Osteoblast (primary cell): ENCODE measurements around the gene ANKRD24. TPM values are rescaled to one million over a fixed set of nuclear protein-coding genes. Genes with fewer than 3 reads are reported as not detected.
"Not testable (repeated sequence)": the region's sequence is repeated elsewhere in the genome, so short reads cannot be mapped to it uniquely, and the experiment has no call there.

Source experiments
- DNase-seq: peaks from one replicate; pipeline ENCODE4 v3.0.0; 2011; ENCODE audit warnings: low spot score, mixed read lengths; ENCODE audit not compliant: insufficient read length; ENCODE audit errors: missing footprints
- H2AFZ ChIP-seq: 2 replicates; pipeline ENCODE4 v1.6.0; 2011; ENCODE audit warnings: mild to moderate bottlenecking, low read length
- H3K27ac ChIP-seq: 2 replicates; pipeline ENCODE4 v1.5.1; 2011; ENCODE audit warnings: mild to moderate bottlenecking, low read depth, low read length, moderate library complexity
- H3K27me3 ChIP-seq: 2 replicates; pipeline ENCODE4 v1.6.0; 2012; ENCODE audit warnings: mild to moderate bottlenecking, control low read depth, inconsistent platforms, low read length, moderate library complexity; ENCODE audit not compliant: insufficient read depth
- H3K36me3 ChIP-seq: 2 replicates; pipeline ENCODE4 v1.5.1; 2011; ENCODE audit warnings: mild to moderate bottlenecking, low read length, control low read depth, moderate library complexity; ENCODE audit not compliant: insufficient read depth
- H3K4me1 ChIP-seq: 2 replicates; pipeline ENCODE4 v1.5.1; 2011; ENCODE audit warnings: mild to moderate bottlenecking, low read length, control low read depth, moderate library complexity; ENCODE audit not compliant: insufficient read depth
- H3K4me2 ChIP-seq: 2 replicates; pipeline ENCODE4 v1.6.0; 2011; ENCODE audit warnings: mild to moderate bottlenecking, low read length; ENCODE audit not compliant: insufficient read depth
- H3K4me3 ChIP-seq: fragments of 200-600 bp; sonication (generic); 3 replicates; pipeline ENCODE4 v1.5.1; 2012; ENCODE audit warnings: mild to moderate bottlenecking, low read length, inconsistent platforms; ENCODE audit not compliant: insufficient read depth
- H3K79me2 ChIP-seq: 2 replicates; pipeline ENCODE4 v1.6.0; 2012; ENCODE audit warnings: mild to moderate bottlenecking, low read length, control low read depth, inconsistent platforms; ENCODE audit not compliant: insufficient read depth
- H3K9me3 ChIP-seq: 2 replicates; pipeline ENCODE4 v1.5.1; 2011; ENCODE audit warnings: low read depth, low read length, control low read depth
- H4K20me1 ChIP-seq: 2 replicates; pipeline ENCODE4 v1.6.0; 2012; ENCODE audit warnings: mild to moderate bottlenecking, low read length, control low read depth; ENCODE audit not compliant: insufficient read depth
- total RNA-seq: library from RNA; depleted of rRNA; stranded (reverse); fragments of >200 nt; gene quantifications from 2 replicates; pipeline ENCODE4 v1.2.3, GENCODE V29; 2012
- TF ChIP-seq, protein P1 (sequence below): IDR thresholded peaks from 2 replicates; pipeline ENCODE4 v1.5.1; 2011; ENCODE audit warnings: mild to moderate bottlenecking, low read depth, low read length, moderate library complexity; ENCODE audit errors: extremely low read depth

The ANKRD24 gene
- total RNA-seq, 1 donor: 0.72 TPM

DNA sequence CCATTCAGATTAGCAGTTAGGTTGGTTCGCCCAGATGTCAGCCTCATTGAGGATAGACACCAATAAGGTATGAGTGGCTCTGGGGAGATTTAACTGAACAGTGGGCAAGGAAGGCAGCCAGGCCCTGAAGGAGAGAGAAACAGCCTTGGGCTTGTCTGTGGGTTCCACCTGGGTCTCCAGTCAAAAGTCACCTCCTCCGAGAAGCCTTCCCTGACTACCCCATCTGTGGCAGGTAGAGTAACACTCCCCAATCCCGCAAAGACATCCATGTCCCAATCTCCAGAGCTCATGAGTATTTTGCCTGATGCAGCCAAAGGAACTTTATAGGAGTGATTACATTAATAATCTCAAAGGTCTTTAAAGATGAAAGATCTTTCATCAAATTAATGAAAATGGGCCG, 56.3 kb downstream of the ANKRD24 start:
- no peak overlapping the region for H3K4me3 ChIP-seq
- no peaks in the 10 kb centered on the region for H3K36me3 ChIP-seq
- H3K9me3 ChIP-seq: no peaks in the 10 kb centered on the region
- peaks cover 3% of the 10 kb centered on the region for H3K27me3 ChIP-seq
- H3K4me1 ChIP-seq: no peaks in the 10 kb centered on the region
- peak; percentile 51 for DNase-seq
- H3K27ac ChIP-seq: no peak overlapping the region
- no peak overlapping the region for H3K4me2 ChIP-seq
- TF ChIP-seq, protein P1, sequence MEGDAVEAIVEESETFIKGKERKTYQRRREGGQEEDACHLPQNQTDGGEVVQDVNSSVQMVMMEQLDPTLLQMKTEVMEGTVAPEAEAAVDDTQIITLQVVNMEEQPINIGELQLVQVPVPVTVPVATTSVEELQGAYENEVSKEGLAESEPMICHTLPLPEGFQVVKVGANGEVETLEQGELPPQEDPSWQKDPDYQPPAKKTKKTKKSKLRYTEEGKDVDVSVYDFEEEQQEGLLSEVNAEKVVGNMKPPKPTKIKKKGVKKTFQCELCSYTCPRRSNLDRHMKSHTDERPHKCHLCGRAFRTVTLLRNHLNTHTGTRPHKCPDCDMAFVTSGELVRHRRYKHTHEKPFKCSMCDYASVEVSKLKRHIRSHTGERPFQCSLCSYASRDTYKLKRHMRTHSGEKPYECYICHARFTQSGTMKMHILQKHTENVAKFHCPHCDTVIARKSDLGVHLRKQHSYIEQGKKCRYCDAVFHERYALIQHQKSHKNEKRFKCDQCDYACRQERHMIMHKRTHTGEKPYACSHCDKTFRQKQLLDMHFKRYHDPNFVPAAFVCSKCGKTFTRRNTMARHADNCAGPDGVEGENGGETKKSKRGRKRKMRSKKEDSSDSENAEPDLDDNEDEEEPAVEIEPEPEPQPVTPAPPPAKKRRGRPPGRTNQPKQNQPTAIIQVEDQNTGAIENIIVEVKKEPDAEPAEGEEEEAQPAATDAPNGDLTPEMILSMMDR: no peak
- H4K20me1 ChIP-seq: no peaks in the 10 kb centered on the region
- H3K79me2 ChIP-seq: no peaks in the 10 kb centered on the region
- H2AFZ ChIP-seq: no peak overlapping the region

DNA sequence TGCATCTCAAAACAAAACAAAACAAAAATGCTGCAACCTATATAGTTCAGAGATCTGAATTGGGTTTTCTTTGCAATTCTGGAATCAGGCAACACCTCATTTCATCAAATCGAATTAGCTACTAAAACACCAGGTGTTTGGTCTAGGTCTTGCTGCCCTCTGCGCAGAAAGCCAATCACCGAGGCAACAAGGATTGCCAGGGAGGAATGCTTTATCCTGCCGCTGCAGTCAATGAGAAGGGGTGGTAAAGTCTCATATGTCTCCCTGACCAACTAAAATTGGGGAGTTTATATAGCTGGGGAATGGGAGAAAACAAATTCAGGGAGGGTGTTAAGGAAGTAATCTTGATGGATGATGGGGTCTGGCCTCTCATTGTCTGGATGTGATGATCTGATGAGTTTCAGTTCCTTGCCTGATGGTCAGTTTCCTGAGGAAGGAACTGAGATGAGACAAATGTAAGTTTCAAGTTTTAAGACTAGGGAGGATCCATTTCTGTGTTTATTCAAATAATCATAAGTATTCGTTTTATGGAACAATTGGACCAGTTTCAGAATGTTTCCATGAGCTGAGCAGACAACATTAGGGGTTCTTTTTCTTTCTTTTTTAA, 59.4 kb downstream of the ANKRD24 start:
- H3K79me2 ChIP-seq: no peaks in the 10 kb centered on the region
- TF ChIP-seq, protein P1: no peak
- no peak overlapping the region for H3K4me2 ChIP-seq
- H2AFZ ChIP-seq: no peak overlapping the region
- H3K9me3 ChIP-seq: no peaks in the 10 kb centered on the region
- no peak overlapping the region for H3K27ac ChIP-seq
- peaks cover 5% of the 10 kb centered on the region for H3K4me1 ChIP-seq
- no peak for DNase-seq
- no peak overlapping the region for H3K4me3 ChIP-seq
- no peaks in the 10 kb centered on the region for H3K36me3 ChIP-seq
- H4K20me1 ChIP-seq: no peaks in the 10 kb centered on the region
- H3K27me3 ChIP-seq: peaks cover 3% of the 10 kb centered on the region

DNA sequence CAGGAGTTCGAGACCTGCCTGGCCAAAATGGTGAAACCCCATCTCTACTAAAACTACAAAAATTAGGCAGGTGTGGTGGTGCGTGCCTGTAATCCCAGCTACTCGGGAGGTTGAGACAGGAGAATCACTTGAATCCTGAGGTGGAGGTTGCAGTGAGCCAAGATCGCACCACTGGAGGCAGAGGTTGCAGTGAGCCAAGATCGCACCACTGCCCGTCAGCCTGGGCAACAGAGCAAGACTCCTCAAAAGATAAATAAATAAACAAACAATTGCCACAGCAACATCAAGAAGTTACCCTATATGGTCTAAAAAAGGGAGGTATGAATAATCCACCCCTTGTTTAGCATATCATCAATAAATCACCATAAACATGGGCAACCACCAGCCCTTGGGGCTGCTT, 63.4 kb downstream of the ANKRD24 start:
- Histone ChIP-seq H3K4me2 (peak overlapping the region; percentile 87), H2AFZ (peak overlapping the region; percentile 99)
- H4K20me1 ChIP-seq, H3K4me1 ChIP-seq, DNase-seq, H3K36me3 ChIP-seq, H3K9me3 ChIP-seq, H3K27me3 ChIP-seq, H3K27ac ChIP-seq, H3K79me2 ChIP-seq, H3K4me3 ChIP-seq: not testable (repeated sequence)

DNA sequence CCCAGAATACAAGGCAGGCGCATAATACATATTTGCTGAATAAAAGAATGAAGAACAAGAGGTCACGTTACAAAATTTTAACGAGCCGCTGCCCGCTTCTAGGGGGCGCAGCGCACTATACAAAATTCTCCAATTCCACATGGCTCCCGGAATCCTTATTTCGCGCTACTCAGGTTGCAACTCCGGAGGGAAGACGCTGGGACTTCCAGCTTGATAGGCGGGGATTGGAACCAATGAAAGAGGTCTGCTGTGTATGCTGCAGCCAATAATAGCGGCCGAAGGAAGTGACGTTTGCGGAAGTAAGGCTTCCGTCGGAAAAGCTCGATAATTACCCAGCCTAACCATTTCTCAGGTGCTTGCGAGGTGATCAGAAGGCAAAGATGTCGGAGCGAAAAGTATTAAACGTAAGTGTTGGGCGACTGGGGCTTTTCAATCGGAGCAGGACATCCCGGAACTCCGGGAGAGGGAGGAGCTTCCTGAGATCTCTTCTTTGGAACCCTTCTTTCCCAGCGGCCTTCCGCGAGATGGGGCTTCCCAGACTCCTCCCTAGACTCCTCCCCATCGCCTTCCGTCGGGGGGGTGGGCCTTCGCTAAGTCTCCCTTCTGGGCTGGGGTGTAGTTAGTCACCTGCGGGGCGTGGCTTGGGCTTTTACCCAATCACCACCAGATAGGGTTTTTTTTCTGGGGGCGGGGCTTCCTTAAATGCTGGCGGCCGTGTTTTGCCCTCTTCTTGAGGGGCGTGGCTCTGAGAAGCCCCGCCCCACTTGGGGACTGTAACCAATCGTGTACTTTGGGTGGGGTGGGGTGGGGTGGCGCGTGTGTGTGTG, 64.5 kb downstream of the ANKRD24 start, which contains the start of gene YJU2:
Gene YJU2, plus strand, starts transcription at position 314 of the 827 bp plus-strand sequence. Its CDS starts 67 bp downstream, at position 381.
- Histone ChIP-seq H3K4me2 (peak within 1 kb of the TSS; percentile 87), H3K4me1 (peaks cover 5% of the 10 kb centered on the region), H3K27ac (peak within 1 kb of the TSS; percentile 96), H3K36me3 (peaks cover 15% of the 10 kb centered on the region), H3K27me3 (peaks cover under 1% of the 10 kb centered on the region), H3K9me3 (no peaks in the 10 kb centered on the region), H2AFZ (peak within 1 kb of the TSS; percentile 99), H4K20me1 (peaks cover 3% of the 10 kb centered on the region), H3K79me2 (peaks cover 5% of the 10 kb centered on the region), H3K4me3 (peak within 1 kb of the TSS; percentile 98)
- peak; percentile 99 for DNase-seq
- TF ChIP-seq, protein P1: peak; percentile 66
